ENCODE results near the gene UBE2I. TPM values are rescaled to one million over a fixed set of nuclear protein-coding genes. Genes with fewer than 3 reads are reported as not detected.

UBE2I gene
- total RNA-seq, 1 experiment from 2014 or later, result 290 TPM

- Histone ChIP-seq H2BK5ac (ENCODE audit: insufficient read length, low read length) (no peak overlapping the region), H2BK12ac (ENCODE audit: insufficient read length, low read depth, low read length) (no peak overlapping the region), H2BK15ac (ENCODE audit: low read depth, low read length) (no peak overlapping the region), H4K5ac (ENCODE audit: insufficient read length, low read depth, low read length) (no peak overlapping the region), H2BK120ac (ENCODE audit: low read depth, low read length, poor library complexity, severe bottlenecking) (no peak overlapping the region), H3T11ph (ENCODE audit: low read length) (no peak overlapping the region), H3K79me1 (ENCODE audit: insufficient read depth, low read depth, low read length, poor library complexity, severe bottlenecking) (no peaks in the 10 kb centered on the region), H3K56ac (ENCODE audit: insufficient read length, low read depth, low read length) (no peak overlapping the region), H3K27ac (ENCODE audit: insufficient read length, low read depth, low read length) (no peak overlapping the region), H3K4me2 (ENCODE audit: insufficient read depth, insufficient read length, low read length) (peak overlapping the region; percentile 73), H3K9ac (ENCODE audit: extremely low read depth, insufficient read length, low read length) (no peak overlapping the region), H3K14ac (ENCODE audit: insufficient read depth, low read length) (peak overlapping the region; percentile 91), H3K18ac (ENCODE audit: insufficient read length, low read depth, low read length) (peak overlapping the region; percentile 96), H2AK5ac (ENCODE audit: insufficient read length, low read length) (no peak overlapping the region), H3K27me3 (ENCODE audit: insufficient read depth, low read length) (peaks cover 16% of the 10 kb centered on the region; the same call in 1 of the 2 replicates), H3K4ac (ENCODE audit: low read depth, low read length) (peak overlapping the region; percentile 73), H3K9me3 (ENCODE audit: control insufficient read depth, low read depth, low read length) (no peaks in the 10 kb centered on the region), H3K4me1 (ENCODE audit: insufficient read depth, low read length) (no peaks in the 10 kb centered on the region), H4K91ac (ENCODE audit: insufficient read length, low read depth, low read length) (peak overlapping the region; percentile 60), H4K20me1 (ENCODE audit: control insufficient read depth, insufficient read depth, insufficient read length) (no peaks in the 10 kb centered on the region), H3K23ac (ENCODE audit: insufficient read length, low read depth, low read length) (no peak overlapping the region), H3K79me2 (ENCODE audit: insufficient read depth, low read length) (no peaks in the 10 kb centered on the region), H4K8ac (replicated peaks; ENCODE audit: insufficient read length, low read depth, low read length) (no peak overlapping the region), H3K23me2 (ENCODE audit: insufficient read length, low read depth, low read length, poor library complexity, severe bottlenecking) (peaks cover 20% of the 10 kb centered on the region), H2AFZ (ENCODE audit: low read length) (no peak overlapping the region), H2BK20ac (ENCODE audit: low read depth, low read length, poor library complexity, severe bottlenecking) (no peak overlapping the region)
- Mint-ChIP-seq H3K27me3 (ENCODE audit: low read depth) (peaks cover 45% of the 10 kb centered on the region), H3K4me1 (peaks cover 12 to 18% of the 10 kb centered on the region in 2 experiments), H3K4me3 (peak overlapping the region; percentile 49 to 84), H3K36me3 (ENCODE audit: insufficient read depth in 1 of 3, low read depth in 3 of 3) (no peaks in the 10 kb centered on the region), H3K9me3 (no peaks in the 10 kb centered on the region), H3K27ac (no peak overlapping the region)
- DNase-seq, result no peak
- WGBS (ENCODE audit: extremely low coverage, insufficient read length, low lambda C conversion rate), result no CpG with 5 or more reads among the region's 26 CpGs
- no peak for TF ChIP-seq CTCF (conservative IDR thresholded peaks at IDR 0.05)
Observed at GRCh38 chr16:1332618-1333148, 23.2 kb downstream of the UBE2I start.

Measured in H9 (cell line).